ENCODE data around the gene KBTBD7.
"Not testable (repeated sequence)": the region's sequence is repeated elsewhere in the genome, so short reads cannot be mapped to it uniquely, and the experiment has no call there.

Gene KBTBD7

DNA sequence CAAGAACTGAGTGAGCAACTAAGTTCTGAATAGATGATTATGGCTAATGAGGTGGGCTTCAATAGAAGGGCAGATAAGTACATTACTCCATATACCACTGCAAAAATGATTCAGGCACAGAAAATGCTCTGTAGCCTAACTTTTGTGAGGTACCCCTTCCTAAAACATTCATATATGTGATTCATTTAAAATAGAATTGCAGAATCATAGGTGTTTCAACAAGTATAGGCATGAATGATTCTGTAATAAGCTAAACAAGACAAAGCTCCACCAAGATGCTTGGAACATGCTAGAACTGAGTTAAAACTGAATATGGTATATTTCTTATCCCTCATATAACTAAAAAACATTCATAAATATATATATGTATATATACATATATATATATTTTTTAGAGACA lies 12.1 kb downstream of the KBTBD7 start:
- H3K4me3 ChIP-seq: no peak overlapping the region
- H3K27ac ChIP-seq: no peak overlapping the region
- DNase-seq (ENCODE audit: low spot score): no peak
- TF ChIP-seq, protein P1, sequence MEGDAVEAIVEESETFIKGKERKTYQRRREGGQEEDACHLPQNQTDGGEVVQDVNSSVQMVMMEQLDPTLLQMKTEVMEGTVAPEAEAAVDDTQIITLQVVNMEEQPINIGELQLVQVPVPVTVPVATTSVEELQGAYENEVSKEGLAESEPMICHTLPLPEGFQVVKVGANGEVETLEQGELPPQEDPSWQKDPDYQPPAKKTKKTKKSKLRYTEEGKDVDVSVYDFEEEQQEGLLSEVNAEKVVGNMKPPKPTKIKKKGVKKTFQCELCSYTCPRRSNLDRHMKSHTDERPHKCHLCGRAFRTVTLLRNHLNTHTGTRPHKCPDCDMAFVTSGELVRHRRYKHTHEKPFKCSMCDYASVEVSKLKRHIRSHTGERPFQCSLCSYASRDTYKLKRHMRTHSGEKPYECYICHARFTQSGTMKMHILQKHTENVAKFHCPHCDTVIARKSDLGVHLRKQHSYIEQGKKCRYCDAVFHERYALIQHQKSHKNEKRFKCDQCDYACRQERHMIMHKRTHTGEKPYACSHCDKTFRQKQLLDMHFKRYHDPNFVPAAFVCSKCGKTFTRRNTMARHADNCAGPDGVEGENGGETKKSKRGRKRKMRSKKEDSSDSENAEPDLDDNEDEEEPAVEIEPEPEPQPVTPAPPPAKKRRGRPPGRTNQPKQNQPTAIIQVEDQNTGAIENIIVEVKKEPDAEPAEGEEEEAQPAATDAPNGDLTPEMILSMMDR (IDR thresholded peaks at IDR 0.05): no peak

DNA sequence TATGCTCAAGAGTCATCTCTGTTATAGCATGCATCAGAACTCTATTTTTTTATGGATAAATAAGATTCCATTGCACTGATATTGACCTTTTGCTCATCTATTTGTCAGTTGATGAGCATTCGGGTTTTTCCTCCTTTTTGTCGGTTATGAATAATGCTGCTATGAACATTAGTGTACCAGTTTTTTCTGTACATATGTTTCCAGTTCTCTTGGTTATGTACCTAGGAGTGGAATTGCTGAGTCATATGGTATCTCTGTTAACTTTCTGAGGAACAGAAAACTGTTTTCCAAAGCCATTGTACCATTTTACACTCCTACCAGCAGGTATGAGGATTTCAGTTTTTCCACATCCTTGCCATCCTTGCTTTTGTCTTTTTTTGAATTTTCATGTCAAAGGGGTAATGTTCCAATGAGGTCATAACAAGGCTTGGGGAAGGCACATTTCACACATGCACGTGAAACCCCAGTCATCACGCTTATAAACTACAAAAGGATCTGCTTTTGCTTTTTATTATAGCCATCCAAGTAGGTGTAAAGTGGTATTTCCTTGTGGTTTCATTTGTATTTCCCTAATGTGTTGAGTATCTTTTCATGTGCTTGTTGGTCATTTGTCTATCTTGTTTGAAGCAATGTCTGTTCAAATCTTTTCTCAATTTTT lies 14.6 kb downstream of the KBTBD7 start:
- no peak overlapping the region for H3K27ac ChIP-seq
- TF ChIP-seq, protein P1 (IDR thresholded peaks at IDR 0.05): no peak
- H3K4me3 ChIP-seq: no peak overlapping the region
- DNase-seq (ENCODE audit: low spot score): no peak

DNA sequence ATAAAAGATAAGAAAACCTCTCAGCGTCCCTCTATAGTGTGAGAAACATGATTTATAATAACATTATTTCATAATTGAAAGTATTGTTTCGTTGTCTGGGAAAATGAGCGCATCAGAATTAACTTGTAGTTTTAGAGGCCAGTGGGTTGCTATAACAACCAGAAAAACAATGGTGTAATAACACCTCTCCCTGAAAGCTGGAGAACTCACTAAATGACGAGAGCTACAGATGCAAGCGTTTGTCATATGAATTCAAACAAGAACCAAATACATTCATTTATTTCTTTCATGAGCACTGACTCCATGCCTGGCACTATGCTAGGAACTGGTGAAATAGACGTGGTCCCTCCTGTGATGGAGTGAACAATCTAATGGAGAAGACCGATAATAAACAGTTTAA lies 16.3 kb downstream of the KBTBD7 start:
- DNase-seq (ENCODE audit: low spot score): no peak
- TF ChIP-seq, protein P1 (IDR thresholded peaks at IDR 0.05): no peak
- Histone ChIP-seq H3K4me3 (no peak overlapping the region), H3K27ac (no peak overlapping the region)

DNA sequence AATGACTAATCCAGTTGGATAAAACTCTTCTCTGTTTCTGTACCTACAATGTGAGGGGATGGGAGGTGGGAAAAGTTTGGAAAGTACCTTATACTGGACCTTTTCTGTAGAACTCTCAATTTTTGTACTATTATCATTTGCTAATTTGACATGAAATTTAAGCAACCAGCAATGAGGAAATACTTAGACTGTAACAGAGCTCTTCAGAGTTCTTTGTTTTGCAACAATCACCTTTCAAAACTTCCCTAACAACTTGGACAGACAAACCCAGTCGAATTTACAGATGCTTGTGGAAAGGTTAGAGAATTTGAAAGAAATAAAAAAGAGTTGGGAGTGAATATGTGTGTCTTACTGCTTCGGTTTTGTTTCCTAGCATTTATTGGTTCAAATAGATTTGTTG lies 16.8 kb downstream of the KBTBD7 start:
- H3K27ac ChIP-seq: no peak overlapping the region

DNA sequence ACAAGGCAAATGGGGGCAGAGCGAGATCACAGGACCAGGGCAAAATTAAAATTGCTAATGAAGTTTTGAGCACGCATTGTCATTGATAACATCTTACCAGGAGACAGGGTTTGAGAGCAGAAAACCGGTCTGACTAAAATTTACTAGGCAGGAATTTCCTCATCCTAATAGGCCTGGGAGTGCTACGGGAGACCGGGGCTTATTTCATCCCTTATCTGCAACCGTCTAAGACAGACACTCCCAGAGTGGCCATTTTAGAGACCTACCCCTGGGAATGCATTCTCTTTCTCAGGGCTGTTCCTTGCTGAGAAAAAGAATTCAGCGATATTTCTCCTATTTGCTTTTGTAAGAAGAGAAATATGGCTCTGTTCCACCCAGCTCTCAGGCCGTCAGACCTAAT lies 18.8 kb downstream of the KBTBD7 start:
- DNase-seq (ENCODE audit: low spot score); H3K27ac ChIP-seq; H3K4me3 ChIP-seq: not testable (repeated sequence)

More for the DNA sequence above, 16.8 kb downstream of the KBTBD7 start:
- H3K4me3 ChIP-seq: no peak overlapping the region
- TF ChIP-seq, protein P1 (IDR thresholded peaks at IDR 0.05): no peak
- no peak for DNase-seq (ENCODE audit: low spot score)

DNA sequence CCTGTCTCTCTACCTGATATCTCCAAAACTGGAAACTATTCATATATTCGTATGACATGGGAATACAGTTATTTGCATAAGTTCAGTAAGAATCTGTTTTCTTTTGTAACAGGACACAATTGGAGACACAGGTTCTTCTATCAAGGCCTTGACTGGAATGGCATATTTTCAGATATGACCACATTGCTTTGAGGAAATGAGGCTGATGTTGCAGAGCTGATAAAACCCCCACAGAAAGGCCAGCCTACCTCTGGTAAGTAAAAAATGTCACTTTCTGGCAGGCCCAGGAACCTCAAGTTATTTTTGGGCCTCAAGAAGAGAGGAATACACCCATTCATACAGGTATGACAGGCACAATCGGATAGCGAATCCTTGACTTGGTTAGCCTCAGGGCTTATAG lies 32.2 kb downstream of the KBTBD7 start:
- DNase-seq (ENCODE audit: low spot score): no peak
- Histone ChIP-seq H3K27ac (no peak overlapping the region), H3K4me3 (no peak overlapping the region)
- TF ChIP-seq, protein P1 (IDR thresholded peaks at IDR 0.05): no peak

DNA sequence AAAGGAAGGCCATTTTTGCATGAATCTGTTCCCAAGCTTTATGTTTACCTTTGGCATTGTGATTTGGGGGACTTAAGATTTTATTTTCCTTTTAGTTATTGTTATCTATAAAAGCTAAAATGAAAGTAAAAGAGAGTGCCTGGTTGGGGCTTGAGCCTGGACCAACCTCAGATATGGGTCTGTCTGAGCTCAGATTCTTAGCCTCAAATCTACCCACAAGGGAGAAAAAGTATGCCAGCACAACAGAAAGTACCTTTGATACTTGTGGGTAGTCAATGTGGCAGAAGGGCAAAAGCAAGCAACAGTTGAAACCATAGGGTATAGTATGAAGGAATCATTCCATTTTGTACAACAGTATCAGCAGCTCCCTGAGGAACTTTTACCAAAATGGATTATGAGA lies 35.2 kb downstream of the KBTBD7 start:
- H3K4me3 ChIP-seq: no peak overlapping the region
- TF ChIP-seq, protein P1 (IDR thresholded peaks at IDR 0.05): no peak
- H3K27ac ChIP-seq: no peak overlapping the region
- DNase-seq (ENCODE audit: low spot score): no peak

All from coronary artery (tissue), 2 donors.